Measurements from ENCODE around the gene TRIM23.
"Not testable (repeated sequence)": the region's sequence is repeated elsewhere in the genome, so short reads cannot be mapped to it uniquely, and the experiment has no call there.

Gene TRIM23

DNA sequence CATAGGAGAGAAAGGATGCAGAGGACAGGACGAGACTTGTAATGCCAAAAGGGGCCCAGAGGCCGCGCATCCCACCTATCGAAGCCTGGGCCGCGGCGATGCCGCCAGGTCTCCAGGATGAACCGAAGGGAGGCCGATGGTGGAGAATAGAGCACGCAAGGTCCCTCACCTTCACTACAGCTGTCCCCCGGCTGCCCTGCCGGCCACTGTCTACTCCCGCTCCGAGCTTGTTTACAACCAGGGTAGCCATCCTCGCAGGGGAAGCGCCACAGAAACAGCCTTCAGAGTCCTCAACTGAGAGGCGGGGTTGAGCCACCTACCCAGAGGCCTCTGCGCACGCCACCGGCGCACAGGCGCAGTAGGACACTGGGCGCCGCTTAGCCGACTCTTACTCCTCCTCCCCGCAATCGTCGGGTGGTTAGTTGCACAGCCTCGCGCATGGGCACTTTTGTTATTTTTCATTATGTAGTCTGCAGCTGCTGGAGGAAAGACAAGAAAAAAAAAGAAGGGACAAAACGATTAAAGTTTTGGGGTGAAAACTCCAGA is at the start of gene TRIM23:
TRIM23 (minus strand) TSS at position 309 of the 546 bp plus-strand sequence; CDS start at position 250, 59 bp downstream.
- H3K4me3 ChIP-seq (ENCODE audit: low read depth, low read length), result peak within 1 kb of the TSS; percentile 90

DNA sequence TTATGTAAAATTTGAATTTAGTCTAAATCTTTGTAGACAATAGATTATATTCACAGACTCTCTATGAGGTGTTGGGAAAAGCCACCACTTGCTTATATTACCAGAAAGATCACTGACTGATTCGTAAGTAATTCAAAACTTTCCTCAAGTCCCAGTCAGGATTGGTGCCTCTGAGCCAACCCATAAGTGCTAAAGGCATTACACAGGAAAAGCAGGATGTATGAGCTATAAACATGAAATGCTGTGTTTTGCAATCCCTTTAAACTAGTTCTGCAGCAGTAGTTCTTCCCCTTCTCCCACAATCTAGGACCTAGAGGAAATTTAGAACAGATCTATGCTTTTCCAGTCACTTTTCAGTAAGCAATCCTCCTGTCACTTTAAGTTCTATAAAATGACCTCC is 48.7 kb upstream of the TRIM23 start:
- H3K4me3 ChIP-seq (ENCODE audit: low read depth, low read length), result no peak overlapping the region

DNA sequence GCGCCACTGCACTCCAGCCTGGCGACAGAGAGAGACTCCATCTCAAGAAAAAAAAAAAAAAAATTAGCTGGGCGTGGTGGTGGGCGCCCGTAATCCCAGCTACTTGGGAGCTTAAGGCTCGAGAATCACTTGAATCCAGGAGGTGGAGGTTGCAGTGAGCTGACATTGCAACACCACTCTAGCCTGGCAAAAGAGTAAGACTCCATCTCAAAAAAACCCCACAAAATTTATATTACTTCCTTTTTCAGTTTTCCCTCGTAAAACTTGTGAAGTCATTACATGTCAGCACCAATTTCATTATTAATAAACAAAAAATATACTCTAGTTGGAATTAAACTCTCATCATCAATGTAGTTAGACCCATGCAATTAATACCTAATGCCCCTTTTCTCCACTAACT is 44.6 kb upstream of the TRIM23 start:
- H3K4me3 ChIP-seq (ENCODE audit: low read depth, low read length), result no peak overlapping the region

DNA sequence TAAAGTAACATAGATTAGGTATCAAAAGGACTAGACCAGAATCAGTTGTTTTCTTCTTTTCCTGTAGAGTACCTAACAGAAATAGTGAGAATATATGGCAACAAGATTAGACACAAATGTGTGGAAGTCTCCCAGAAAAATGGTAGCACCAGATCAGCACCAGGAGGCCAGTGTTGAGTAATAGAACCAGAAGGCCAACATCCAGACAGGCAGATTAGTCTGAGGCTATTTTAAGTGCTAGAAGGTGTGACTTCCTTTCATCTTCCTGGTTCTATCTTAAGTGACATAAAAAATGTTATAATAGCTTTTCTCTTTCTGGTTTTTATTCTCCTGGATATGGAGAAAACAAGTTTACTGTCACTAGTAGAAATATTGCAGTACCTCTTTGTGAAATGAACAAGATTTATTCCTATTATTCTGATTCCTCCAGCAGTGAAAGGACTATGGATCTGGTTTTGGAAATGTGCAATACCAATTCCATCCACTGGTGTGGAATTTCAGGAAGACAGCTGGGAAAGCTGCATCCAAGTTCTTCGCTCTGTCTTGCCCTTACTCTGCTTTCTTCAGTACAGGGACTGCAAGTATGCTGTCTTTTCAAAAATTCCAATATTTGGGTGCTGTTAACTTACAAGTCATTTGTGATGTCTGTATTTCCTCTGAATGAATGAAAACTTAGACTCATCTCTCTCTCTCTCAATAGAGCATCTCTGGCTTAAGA is 39.8 kb upstream of the TRIM23 start:
- H3K4me3 ChIP-seq (ENCODE audit: low read depth, low read length), result no peak overlapping the region

DNA sequence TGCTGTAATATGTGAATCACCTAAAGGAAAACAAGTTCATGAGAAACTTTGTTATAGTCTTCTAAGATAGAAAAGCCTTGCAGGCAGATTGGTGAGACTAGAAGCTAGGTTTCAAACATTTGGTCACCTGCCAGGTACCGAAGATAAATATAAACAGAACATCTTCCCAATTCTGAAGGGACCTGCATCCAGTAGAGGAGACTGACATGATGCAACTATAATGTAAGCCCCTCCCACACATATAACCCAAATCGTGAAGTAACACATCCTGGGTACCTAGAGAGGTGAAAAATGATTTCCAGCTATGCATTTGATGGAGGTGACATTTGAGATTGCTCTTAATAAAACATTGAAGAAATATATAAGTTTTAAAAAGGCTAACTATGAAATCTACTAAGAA is 30.6 kb upstream of the TRIM23 start:
- no peak overlapping the region for H3K4me3 ChIP-seq (ENCODE audit: low read depth, low read length)

DNA sequence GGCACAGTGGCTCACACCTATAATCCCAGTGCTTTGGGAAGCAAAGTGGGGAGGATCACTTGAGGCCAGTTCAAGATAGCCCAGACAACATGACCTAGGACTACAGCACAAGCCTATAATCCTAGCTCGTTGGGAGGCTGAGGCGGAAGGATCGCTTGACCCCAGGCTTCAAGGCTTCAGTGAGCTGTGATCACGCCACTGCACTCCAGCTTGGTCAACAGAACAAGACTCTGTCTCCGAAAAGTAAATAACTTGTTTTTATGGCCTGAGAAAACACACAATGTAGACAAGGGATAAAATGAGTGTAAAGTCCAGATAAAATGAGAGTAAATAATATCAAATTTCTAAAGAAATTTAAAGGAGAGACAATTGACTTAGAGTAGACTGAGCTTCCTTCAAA is 27.0 kb upstream of the TRIM23 start:
- H3K4me3 ChIP-seq (ENCODE audit: low read depth, low read length), result no peak overlapping the region

DNA sequence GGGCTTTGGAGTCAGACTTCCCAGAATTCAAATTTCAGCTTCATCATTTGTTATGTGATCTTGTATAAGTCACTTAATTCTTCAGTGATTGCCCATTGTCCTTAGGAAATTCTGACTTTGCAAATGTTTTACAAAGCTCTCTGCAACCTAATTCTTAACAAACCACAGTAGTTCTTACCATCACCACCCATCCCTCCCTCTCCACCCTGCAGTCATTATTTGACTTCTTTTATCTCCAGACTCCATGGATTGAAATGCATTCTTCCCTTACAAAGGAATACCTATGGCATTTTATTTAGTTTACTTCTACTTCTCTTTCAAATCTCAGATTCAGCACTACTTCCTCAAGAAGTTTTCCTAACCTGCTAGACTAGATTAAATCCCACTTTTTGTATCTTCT is 23.8 kb upstream of the TRIM23 start:
- H3K4me3 ChIP-seq (ENCODE audit: low read depth, low read length), result no peak overlapping the region

DNA sequence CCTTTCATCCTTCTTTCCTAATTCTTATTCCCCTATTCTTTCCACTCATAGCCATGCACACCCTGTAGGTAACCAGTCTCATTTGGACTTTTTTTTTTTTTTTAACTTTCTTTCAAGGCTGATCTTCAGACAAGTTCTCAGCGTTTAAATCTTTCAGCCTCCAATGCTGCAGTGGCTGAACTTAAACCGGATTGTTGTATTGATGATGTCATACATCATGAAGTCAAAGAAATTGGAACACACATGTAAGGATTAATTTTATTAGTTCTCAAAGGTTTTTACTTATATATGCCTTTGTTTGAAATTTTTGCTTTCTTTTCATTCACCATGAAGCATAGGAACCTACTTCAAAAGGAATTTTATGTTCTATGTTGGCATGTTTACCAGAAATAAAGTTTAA is 22.8 kb upstream of the TRIM23 start:
- no peak overlapping the region for H3K4me3 ChIP-seq (ENCODE audit: low read depth, low read length)

DNA sequence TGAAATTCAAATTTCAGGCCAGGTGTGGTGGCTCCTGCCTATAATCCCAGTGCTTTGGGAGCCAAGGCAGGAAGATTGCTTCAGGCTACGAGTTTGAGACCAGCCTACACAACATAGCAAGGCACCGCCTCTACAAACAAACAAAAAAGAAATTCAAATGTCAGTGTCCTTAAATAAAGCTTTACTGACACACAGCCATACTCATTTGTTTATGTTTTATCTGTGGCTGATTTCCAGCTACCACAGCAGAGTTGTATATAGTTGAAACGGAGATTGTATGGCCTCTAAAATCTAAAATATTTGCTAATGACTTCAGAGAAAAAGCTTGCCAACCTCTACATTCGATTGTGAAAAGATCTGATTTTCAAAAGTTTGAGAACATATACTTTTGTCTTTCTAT is 16.1 kb upstream of the TRIM23 start:
- H3K4me3 ChIP-seq (ENCODE audit: low read depth, low read length), result no peak overlapping the region

DNA sequence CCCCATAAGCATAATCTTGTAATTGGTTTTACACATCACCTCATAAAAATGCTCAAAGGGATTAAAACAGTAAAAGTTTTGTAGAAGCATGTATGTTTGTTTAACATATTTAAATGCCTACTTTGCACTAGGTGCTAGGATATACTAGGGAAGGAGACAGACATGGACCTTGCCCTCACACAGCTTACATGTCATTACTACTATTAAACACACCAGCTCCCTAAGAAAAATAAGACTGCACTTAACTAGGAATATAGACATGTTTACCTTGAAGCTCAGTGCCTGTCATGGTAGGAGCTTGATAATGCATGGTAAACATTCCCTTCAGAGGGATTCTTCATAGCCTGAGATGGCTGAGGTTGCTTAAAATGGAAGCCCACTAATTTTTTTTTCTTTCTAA is 6.8 kb upstream of the TRIM23 start:
- H3K4me3 ChIP-seq (ENCODE audit: low read depth, low read length), result no peak overlapping the region

DNA sequence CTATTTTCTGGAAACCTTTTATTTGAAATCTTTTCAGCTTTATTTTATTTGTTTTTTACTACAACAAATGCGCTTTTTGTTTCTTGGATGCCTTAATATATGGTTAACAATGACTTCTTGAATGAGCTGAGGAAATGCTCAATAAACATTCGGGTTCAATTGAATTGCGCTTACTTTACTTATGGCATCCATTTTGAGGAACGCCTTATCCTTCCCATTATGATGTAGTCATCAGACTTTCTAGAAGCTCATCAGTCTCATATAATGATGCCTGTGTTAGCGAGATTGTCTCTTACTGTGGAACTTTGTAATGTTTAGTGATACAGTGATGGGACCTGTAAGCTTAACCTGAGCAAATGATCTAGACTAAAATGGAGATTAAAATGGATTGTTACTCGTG is 1.6 kb upstream of the TRIM23 start:
- peak overlapping the region; percentile 90 for H3K4me3 ChIP-seq (ENCODE audit: low read depth, low read length)

DNA sequence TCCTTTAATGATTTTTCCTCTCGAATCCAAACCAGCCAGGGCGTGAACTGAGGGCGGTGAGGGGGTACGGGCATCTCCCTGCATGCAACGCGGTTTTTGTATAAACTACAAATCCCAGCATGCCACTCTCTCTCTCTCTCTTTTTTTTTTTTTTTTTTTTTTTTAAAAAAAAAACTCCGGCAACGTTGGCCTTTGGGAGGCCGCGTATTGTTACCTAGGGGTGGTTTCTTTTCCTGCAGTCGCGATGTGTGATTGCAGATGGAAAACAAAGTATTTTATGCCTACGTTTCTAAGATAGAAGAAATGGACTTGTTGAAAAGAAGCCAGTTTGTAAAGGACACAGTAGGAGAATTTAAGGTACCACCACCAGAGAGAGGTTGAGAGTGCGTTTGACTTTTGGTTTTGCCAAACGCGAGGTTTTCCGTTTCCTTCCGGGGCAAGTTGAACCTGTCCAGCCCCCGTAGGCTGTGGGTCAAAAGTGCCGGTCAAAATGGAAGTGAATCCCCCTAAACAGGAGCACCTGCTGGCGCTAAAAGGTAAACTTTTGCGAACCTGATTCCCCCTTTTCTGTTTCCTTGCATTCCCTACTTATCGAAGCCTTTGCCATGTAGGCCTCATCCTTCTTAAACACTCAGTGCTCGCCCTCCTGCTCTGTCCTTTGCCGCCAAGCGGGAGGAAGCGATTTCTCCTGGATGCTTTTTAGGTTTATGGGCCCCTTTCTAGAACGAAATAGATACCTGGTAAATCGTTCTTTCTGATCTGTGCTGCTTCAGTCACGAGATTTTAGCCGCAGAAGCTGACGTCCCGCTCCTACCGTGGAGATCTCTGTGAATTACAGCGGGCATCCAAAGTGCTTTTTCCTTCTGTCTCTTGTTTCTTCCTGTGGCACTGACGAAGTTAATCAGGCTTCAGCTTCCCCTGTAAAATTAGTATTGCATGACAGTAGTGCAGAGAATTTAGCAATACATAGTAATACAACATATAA is 730 bp upstream of the TRIM23 start, which contains the start of the genes SHLD3 and TRAPPC13:
SHLD3 (plus strand) TSS at position 457 of the 985 bp plus-strand sequence. CDS start 4,561 bp downstream, outside the sequence.
TRAPPC13 (plus strand) TSS at position 457 of the 985 bp plus-strand sequence; CDS start at position 491, 34 bp downstream.
- H3K4me3 ChIP-seq (ENCODE audit: low read depth, low read length), result peak within 1 kb of the TSS; percentile 90

DNA sequence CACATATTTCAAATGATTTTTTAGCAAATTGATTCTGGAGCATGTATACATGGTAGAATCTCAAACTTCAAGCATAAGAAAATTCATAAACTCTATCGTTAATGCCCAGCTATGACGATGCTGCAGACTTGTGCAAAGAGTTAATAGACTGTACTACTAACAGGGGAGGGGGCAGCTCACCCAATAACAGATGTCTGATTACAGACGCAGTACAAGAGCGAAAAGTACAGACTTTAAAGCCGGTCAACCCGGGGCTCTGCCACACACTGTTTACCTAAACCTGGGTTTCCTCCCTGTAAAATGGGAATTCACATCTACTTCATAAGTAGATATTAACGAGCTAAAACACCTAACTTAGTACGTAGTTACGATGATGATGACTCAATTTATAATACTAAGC is 651 bp downstream of the TRIM23 start:
- peak overlapping the region; percentile 90 for H3K4me3 ChIP-seq (ENCODE audit: low read depth, low read length)

DNA sequence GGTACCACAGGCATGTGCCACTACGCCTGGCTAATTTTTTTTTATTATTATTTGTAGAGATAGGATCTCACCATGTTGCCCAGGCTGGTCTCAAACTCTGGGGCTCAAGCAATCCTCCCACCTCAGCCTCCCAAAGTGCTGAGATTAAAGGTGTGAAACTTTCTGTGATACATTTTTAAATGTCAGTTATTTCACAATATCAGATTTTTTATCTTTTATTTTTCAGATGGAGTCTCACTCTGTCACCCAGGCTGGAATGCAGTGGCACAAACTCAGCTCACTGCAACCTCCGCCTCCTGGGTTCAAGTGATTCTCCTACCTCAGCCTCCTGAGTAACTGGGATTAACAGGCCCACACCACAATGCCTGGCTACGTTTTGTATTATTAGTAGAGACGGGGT is 2.2 kb downstream of the TRIM23 start:
- H3K4me3 ChIP-seq (ENCODE audit: low read depth, low read length), result not testable (repeated sequence)

DNA sequence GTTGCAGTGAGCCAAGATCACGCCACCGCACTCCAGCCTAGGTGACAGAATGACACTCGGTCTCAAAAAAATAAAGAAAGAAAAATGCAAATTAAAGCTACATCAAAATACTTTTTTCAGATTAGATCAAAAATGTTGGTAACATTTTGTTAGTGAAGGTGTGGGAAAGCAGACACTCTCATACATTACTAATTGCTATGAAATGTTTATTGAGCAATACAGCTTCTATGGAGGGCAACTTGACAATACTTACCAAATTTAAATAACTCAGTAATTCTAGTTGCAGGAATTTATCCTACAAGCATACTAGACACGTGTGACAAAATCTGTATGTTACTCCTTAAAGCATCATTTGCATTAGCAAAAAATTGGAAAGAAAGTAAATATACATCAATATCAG is 4.1 kb downstream of the TRIM23 start:
- no peak overlapping the region for H3K4me3 ChIP-seq (ENCODE audit: low read depth, low read length)

DNA sequence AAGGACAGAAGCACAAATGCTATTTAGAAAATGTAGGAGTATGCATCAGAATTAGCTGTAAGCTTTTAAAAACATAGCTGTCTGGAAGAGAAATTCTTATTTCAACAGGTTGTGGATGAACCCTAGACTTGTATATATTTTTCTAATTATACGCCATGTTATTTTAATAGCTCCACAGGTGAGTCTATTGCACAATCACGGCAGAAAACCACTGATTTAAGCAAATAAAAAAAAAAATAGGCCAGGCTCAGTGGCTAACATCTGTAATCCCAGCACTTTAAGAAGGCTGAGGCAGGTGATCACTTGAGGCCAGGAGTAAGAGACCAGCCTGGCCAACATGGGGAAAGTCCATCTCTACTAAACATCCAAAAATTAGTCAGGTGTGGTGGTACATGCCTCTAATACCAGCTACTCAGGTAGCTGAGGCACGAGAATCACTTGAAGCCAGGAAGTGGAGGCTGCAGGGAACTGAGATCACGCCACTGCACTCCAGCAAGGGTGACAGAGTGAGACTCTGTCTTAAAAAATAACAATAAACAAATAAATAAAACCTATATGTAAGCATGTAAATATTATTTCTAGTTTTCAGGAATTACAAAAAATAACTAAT is 11.7 kb downstream of the TRIM23 start:
- H3K4me3 ChIP-seq (ENCODE audit: low read depth, low read length), result no peak overlapping the region

DNA sequence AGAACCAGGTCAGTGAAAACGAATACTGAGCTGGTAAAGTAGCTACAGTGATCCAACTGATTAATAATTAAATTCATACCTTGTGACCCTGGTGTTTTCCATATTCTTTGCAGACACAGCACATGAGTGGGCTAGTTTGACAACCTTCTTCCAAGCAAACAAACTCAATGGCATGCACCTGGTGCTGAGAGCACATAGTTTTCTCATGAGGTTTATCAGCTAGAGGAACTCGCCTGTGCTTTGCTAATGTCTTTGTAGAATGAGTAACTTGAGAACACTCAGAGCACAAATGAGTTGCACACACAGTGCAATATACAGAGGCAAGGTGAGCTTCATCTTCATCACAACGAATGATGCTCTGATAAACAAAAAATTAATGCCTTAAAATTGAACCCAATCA is 12.6 kb downstream of the TRIM23 start:
- no peak overlapping the region for H3K4me3 ChIP-seq (ENCODE audit: low read depth, low read length)

DNA sequence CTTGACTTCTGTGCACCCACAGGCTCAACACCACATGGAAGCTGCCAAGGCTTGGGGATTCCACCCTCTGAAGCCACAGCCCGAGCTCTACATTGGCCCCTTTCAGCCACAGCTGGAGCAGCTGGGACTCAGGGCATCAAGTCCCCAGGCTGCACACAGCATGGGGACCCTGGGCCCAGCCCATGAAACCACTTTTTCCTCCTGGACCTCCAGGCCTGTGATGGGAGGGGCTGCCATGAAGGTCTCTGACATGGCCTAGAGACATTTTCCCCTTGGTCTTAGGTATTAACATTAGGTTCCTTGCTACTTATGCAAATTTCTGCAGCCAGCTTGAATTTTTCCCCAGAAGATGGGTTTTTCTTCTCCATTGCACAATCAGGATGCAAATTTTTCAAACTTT is 22.4 kb downstream of the TRIM23 start:
- not testable (repeated sequence) for H3K4me3 ChIP-seq (ENCODE audit: low read depth, low read length)

DNA sequence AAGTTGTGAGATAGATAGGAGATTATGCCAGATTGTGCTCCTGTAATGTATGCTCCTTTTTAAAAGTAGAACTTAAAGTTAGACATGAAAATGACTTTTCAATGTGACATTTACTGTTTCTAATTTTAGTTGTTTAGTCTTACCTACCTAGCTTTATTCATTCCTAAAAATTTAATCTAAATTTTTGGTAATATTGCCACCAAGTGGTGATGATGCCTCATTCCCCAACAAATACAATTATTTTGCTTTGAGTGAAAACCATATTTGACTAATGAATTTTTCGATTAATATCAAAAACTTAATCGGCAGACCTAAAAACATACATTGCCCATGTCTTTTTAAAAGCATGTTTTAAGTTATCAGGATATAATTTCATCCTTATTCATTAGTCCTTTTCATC is 35.4 kb downstream of the TRIM23 start:
- H3K4me3 ChIP-seq (ENCODE audit: low read depth, low read length), result no peak overlapping the region

DNA sequence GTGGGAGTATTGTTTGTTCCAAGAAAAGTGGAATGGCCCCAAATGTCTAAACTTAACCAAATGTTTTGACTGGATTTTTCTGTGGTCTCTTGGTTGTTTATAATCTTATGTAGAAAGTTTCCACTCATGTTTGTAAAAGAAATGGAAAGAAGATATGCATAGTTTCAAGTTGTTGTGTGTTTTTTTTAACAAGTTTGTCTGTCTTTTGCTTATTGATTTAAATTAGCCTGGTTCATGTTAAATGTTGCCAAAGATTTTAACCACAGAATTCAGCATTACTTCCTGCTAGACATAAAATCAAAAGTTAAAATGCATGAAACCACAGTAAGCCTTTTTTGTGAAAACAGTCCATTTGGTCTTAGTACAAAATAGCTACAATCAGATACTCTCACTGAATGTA is 47.0 kb downstream of the TRIM23 start:
- no peak overlapping the region for H3K4me3 ChIP-seq (ENCODE audit: low read depth, low read length)

DNA sequence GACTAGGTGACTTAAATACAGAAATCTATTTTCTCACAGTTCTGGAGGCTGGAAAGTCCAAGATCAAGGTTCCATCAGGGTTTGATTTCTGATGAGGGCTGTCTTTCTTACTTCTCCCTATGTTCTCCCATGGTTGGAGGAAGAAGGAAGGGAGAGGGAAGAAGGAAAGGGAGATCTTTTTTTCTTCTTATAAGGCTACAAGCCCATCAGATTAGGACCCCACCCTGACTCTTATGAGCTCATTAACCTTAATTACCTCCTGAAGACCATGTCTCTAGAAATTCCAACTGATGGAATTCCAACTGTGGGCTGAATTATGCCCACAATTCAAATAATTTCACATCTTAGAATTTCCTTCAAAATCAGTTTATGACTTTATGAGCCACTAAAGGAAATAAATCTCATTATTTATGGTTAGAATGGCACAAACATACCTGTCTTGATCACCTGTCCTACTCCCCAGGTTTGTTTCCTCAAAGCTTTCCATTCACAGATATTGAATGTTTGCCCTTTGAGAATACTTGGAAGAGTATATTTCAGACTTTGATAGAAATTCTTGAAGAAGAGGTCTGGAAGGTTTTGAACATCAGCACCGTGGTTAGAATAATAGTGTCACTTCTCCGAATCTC is 53.4 kb downstream of the TRIM23 start:
- H3K4me3 ChIP-seq (ENCODE audit: low read depth, low read length), result no peak overlapping the region
